Activated gamma-delta T cell treated with Interleukin-2 at 50 U/mL for 16 hours (primary cell): ENCODE results near the gene IL17RB.

Source experiments
- DNase-seq: peaks from one replicate; pipeline ENCODE4 v3.0.0-alpha.2; 2020

The IL17RB gene

DNA sequence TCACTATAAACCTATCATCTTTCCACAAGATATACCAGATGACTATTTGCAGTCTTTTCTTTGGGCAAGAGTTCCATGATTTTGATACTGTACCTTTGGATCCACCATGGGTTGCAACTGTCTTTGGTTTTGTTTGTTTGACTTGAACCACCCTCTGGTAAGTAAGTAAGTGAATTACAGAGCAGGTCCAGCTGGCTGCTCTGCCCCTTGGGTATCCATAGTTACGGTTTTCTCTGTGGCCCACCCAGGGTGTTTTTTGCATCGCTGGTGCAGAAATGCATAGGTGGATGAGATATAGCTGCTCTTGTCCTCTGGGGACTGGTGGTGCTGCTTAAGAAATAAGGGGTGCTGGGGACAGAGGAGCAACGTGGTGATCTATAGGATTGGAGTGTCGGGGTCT lies 33.9 kb upstream of the IL17RB start:
- DNase-seq = no peak

DNA sequence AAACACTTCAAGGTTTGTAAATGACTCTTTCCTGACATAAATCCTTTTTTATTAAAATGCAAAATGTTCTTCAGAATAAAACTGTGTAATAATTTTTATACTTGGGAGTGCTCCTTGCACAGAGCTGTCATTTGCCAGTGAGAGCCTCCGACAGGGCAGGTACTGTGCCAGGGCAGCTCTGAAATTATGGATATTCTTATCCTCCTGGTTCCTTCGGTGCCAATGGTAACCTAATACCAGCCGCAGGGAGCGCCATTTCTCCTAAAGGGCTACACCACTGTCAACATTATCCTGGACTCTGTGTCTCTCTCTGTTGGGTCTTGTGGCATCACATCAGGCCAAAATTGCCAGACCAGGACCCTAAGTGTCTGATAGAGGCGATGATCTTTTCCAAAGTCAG lies 33.1 kb upstream of the IL17RB start:
- no peak for DNase-seq

DNA sequence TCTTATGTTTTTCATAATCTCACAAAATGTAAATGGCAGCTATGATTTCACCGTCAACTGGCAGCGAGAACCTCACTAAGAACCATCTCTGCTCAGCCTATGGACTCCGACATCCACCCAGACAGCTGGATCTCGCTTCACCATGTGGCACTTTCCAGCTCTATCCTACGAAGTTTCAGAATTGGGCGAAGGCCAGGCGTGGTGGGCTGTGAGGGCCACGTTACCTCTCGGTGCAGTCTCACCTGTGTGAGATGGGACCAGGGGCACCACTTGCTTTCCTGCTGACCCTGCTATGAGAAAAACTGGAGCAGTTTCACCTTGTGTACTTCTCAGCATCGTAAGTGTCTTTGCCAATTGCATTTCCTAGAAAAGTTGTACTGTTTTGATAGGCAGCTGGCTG lies 32.5 kb upstream of the IL17RB start:
- DNase-seq = no peak

DNA sequence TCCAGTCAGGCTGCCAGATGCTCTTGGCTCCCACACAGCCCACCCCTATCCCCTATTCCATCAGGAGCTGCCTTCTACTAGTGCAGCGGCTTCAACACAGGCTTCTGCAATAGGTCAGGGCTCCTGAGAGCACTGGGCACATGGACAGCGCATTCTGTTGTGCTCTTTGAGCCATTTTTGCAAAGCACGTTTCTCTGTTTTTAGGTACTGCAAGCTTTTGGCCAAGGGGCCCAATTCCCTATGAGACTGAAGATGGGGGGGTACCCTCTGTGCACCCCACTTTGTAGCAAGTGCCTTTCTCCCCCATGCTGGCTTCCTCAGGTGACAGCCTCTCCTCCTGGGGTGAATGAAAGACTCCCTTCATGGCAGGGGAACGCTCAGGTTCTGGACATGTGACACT lies 31.3 kb upstream of the IL17RB start:
- no peak for DNase-seq

DNA sequence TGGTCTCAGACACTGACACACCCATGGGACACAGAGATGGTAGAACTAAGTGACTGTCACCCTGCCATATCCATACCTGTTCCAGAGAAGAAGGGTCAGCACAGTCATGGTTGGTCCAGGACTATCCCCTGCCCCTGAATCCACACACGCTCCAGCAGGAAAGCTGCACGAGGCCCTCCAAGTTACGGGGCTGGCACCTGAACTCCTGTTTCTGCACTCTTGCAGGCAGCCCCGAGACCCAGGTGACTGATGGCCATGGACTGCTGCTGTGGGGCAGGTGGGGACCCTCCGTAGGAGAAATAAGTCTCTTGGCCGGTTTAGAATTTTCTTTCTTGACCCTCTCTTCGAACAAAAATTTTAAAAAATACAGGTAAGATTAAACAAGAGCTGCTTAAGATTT lies 30.7 kb upstream of the IL17RB start:
- no peak for DNase-seq

DNA sequence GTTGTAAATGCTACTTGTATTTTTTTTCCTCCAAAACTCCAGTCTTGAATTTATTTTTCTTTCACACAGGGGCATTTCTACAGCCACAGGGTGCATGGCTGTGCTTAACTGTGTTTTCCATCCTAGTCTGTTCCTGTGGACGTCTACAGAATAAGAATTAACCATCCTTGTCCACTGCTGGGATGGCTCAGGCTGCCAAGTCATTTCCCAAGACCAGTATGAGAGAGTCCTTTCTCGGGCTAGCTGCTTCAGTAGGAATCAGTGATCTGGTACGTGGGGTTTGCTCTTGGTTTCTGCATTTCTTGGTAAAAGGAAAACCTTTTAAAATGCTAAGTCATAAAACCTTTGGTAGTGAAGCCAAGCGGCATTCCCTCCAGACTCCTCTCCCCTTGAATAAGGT lies 29.9 kb upstream of the IL17RB start:
- DNase-seq = no peak

DNA sequence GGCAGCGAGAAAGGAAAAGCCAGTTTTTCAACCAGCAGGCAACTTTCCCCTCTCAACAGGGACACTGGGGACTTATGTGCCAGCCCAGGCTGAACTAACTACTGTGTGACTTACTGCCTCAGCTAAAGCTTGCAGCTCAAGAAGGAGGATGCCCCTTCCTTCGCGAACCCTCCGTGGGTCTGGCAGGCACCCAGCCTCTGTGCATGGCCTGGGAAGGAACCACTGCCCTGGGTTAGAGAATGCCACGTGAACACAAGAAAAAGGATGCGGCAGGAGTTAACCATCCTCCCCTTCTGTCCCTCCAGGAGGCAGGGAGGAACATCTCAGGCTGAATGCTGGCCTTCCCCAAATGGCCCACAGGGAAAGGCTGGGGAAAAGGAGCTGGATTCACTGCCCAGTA lies 29.2 kb upstream of the IL17RB start:
- DNase-seq = no peak

DNA sequence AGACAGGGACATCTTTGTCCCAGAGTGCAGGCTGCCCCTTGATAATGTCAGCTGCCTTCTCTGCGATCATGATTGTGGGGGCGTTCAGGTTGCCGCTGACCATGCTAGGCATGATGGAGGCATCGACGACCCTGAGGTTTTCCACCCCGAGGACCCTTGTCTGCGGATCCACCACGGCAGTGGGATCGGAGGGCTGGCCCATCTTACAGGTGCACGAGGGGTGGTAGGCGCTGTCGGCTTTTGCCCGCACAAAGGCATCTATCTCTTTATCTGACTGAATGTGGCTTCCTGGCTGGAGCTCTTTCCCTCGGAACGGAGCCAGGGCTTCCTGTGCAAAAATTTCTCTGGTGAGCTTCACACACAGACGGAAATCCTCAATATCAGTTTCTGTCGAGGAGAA lies 28.6 kb upstream of the IL17RB start:
- DNase-seq = no peak

DNA sequence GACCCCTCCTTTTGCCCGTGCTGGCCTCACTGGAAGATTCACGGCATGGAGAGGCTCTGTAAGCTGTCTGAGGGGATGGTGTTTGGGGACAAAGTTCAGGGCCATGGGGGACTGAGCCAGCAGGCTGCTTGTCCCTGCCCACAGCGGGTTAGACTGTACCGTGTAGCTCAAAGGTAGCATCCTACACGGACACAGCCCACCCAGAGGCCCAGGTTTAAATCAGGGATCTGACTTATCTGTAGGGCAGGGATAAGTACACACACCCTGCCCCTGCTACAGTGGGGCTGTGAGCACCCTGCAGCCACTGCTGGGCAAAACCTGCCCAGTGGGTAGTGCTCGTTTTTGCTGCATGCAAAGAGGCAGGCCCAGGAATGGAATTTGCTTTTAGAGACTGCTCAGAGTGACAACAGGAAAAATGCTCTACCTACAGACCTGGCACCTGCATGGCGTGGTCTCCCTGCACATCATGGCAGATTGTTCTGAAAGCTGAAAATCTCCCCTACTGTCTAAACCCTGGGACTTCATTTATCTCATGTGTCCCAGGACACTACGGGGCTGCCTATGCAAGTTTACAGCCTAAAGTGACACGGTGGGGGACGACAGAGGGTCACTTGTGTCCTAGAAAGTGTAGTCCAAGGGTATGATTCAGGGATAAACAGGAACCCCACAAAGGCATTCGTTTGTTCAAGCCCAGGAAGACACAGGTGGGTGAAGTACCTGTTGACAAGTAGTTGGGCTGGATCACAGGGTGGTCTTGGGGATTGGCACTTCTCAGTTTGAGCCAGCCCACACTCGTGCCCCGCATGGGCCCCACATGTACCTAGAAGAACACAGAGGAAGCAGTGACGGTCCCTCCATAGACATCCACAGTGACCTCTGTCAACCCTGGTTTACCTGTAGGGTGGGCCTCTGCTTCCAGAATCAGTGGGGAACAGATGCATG lies 27.9 kb upstream of the IL17RB start:
- no peak for DNase-seq

DNA sequence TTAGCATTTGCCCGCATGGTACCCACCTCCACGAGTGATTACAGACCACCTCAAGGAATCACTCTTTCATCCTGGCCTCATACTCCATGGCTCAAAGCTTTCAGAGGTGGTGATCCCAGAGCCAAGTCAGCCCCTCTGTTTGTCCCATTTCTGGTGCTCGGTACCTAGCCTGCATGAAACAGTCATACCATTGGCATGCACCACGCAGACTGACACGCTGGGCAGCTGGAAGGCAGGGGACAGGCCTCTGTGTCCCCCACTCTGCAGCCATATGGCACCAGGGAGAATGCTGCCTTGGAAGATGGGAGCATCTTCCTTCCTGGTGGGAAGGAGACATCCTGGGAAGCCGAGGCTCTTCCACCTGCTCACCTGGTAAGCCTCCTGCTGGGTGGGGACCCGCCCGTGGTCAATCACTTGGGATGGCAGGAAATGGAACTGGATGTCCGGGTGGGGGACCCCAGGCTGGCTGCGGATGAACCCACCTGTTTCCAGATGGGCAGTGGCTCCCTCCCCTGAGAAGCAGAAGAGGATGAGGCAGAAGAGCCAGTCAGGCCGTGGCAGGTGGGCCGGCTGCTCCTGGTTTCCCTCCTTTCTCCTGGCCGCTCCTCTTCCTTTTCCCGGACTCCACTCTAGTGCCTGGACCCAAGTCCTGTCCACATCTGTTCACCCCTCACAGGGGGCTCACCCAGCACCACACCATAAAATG lies 27.1 kb upstream of the IL17RB start:
- DNase-seq = no peak

DNA sequence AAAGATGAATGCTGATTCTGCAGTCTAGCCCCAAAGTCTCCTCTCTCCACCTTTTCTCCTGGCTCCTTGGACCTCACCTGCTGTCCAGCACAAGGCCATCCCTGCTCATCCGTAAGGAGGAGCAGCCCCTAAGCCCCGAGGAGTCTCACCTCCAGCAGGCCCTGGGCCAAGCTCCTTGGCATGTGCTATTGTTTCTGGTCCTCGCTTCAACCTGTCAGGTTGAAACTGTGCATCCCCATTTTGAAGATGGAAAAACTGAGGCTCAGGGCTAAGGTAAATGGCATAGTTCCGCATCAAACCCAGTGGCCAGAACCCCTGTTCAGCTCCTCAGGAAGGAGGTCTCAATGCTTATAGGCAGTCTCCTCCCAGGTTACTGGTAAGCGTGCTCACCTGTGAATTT lies 26.3 kb upstream of the IL17RB start:
- no peak for DNase-seq

DNA sequence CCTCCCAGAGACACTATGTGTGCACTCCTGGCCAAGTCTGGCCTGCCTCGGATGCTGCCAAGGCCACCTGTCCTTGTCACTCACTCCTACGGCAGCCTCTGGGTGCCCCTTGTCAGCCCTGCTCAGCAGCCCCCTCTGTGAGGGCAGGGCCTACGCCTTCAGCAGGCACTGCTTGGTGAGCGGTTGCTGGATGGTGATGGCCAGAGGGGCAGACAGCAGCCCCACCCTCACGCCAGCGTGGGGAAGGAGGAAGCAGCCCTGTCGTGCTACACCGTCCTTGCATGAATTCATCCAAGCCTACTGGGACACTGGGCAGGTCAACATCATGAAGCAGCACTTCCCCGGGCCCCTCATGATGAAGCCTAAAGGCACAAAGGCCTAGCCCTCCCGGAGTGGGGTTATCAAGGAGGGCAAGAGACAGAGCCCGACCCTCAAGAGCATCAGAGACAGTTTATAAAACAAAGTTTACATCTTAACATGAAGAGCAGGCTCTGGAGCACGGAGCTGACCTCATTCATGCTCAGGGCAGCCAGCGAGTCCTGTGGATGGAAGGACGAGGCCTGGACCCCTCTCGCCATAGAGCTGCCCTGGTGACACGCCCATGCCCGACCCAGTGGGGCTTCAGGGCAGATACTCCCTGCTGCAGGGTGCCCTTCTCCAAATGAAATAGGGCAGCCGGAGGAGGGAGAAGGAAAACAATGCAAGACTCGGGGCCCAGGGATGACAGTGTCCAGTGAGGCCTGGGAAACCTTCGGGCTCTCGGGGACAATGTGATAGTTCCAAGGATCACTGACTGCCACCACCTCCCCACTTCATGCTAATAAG lies 25.4 kb upstream of the IL17RB start:
- no peak for DNase-seq

DNA sequence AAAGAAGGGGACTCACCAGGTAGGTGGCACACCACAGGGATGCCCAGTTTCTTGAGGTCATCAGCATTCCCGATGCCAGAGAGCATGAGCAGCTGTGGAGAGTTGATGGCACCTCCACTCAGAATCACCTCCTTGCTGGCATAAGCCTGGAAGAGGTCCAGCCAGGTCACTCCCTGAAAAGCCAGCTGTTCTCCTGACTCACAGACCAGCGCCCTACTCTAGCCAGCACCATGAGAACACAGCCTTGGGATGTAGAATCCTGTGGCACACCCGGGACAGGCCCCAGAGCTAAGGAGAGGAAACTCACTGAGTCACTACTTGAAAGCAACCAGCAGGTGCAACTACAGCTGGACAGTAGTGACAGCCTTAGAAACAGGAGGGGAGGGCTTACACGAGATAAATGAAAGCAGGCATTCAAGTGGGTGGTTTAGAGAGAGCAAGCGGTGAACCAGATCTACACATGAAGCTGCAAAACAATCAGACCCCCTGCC lies 24.7 kb upstream of the IL17RB start:
- no peak for DNase-seq

DNA sequence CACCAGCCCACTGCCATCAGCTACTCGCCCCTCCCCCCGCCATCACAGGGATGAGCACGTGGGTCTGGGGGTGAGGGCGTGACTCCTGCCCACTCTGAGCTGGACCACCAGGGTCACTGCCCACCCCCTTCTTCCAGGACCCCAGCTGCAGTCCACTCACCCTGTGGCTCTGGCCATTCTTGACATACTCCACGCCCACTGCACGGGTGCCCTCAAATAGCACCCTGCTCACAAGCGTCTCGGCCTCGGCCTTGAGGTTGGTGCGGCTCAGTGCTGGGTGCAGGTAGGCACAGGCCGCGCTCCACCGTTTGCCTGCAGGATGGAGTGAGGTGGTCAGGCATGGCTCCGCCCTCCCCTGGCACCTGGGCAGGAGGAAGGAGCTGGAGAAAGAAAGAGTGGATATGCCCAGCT lies 24.0 kb upstream of the IL17RB start:
- DNase-seq = no peak

DNA sequence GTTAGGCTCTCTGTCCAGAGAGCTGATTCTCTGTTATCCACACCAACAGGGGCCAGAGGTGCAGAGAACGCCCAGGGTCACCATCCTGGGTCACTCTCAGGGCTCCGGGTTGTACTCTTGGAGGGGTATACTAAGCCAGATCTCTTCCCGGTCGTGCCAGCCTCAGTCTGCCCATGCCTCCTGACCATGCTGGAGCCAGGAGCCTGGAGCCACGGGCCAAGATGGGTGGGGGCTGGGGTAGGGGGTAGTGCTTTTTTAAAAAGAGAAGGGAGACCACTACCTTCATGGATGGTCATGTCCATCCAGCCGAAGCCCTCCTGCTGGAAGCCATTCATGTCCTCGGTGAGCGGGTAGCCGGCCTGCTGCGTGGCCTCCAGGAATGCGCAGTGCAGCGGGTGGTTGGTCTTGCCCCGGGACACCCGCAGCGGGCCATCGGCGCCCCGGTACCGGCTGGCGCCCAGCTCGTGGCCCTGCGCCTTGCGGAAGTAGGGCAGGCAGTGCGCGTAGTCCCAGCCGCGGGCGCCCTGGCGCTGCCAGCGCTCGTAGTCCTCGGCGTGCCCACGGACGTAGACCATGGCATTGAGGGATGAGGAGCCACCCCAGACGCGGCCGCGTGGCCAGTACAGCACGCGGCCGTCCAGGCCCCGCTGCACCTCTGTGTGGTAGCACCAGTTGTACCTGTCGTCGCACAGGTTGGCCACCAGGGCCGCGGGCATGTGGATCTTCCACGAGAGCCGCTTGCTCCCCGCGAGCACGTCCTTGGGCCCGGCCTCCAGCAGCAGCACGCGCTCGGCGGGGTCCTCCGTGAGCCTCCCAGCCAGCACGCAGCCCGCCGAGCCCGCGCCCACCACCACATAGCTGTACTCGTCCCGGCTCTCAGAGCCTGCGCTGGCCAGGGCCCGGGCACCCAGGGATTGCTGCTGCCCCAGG lies 23.1 kb upstream of the IL17RB start:
- DNase-seq = no peak

DNA sequence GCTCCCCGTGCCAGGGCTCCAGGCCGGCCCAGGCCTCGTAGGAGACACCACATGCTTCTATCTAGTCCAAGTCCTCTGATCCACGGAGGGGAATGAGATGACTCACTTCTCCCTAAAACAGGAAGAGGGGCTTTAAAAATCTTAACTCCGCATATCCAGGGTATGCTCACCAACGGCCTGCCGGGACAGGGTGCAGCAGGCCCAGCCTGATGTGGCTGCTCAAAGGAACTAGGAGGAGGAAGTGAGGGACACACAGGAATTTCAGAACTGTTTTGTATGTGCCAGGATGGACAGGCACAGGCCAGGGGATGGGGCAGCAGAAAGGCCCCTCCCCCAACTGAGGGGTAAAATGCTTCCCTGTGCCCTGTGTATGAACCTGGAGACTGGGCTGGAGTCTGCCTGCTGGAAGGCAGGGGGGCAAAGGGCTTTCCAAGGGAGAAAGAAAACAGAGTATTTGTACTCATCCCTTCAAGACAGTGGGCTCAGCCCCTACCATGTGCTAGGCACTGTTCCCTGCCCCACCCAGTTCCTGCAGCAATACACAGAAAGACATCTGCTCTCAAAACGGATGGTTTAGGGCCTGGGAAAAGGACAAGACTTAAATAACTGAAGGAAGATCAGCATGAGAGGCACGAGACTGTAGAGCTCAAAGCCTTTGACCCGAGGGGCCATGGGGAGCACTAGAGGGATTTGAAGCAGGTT lies 22.3 kb upstream of the IL17RB start:
- no peak for DNase-seq

DNA sequence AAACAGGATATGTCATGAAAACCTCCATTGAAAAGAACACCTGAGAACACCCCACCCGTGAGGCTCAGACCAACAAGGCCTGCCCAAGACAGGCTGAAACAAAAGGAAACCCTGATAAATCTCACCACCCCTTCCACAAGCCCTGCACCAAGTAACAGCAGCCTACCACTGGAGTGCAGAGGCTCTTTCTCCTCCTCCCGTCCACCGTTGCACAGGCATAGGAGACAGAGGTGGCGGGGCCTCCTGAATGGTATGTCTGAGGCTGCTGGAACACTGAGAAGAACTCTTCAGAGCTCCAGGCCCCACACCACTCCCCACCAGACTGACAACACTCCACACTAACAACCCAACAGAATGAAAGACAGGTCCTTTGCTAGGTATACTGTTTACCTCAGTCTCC lies 21.6 kb upstream of the IL17RB start:
- no peak for DNase-seq

DNA sequence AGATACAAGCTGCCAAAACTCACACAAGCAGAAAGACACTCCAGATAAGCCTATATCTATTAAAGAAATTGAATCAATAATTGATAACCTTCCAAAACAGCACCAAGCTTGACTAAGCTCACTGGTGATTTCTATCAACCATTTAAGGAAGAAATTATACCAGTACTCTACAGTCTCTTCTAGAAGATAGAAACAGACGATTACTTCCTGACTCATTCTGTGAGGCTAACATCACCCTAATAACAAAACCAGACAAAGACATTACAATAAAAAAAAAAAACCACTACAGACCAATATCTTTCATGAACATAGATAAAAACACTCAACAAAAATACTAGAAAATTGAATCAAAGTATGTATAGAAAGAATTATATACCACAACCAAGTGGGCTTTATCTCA lies 20.3 kb upstream of the IL17RB start:
- no peak for DNase-seq

DNA sequence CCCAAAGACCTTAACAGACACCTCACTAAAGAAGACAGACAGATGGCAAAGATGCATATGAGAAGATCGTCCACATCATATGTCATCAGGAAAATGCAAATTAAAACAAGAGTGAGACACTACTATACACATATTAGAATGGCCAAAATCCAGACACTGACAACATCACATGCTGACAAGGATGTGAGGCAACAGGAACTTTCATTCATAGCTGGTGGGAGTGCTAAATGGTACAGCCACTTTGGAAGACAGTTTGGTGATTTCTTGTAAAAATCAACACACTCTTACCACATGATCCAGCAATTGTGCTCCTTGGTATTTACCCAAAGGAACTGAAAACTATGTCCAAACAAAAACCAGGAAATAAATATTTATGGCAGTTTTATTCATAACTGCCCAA lies 17.8 kb upstream of the IL17RB start:
- DNase-seq = no peak

DNA sequence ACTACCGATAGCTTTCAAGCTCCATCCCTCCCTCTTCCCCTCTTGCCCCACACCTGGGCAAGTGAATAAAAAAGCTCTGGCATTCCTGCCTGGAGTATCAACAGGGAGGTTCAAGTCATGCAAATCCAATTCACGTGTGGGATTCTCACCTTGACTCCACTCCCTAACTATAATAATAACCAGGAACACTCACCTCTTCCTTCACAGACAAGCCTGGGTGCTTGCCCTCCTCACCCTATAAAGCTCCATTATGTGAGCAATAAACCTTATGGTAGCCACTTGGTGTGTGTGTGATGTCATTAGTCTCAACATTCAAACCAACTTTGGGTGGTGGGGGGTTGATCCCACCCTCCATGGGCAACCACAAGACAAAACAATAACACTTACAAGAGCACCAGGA lies 16.8 kb upstream of the IL17RB start:
- DNase-seq = no peak

DNA sequence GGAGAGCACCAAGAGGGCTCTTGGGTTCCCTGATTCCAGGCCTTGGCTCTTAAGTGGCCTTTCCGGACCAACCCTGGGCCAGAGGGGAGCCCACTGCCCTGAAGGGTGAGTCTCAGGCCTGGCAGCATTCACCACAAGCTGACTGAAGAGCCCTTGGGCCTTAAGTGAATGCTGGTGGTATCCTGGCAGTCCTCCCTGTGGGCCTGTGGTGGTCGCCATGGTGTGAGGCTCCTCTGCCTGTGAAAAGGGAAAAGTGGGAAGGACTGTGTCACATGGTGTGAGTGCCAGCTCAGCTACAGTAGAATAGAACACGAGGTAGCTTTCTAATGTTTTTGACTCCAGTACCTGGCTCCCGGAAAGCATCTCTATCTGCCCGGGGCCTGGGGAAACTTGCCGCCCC lies 15.4 kb upstream of the IL17RB start:
- DNase-seq = no peak
